ENCODE results near the gene KLK5. TPM values are rescaled to one million over a fixed set of nuclear protein-coding genes. Genes with fewer than 3 reads are reported as not detected.

Gene KLK5
- total RNA-seq, 1 experiment from 2014 or later, result 1.0 TPM

GRCh38 chr19:50978772-50979390 lies 26.0 kb upstream of the KLK5 start:
- ATAC-seq, result no peak

DNA sequence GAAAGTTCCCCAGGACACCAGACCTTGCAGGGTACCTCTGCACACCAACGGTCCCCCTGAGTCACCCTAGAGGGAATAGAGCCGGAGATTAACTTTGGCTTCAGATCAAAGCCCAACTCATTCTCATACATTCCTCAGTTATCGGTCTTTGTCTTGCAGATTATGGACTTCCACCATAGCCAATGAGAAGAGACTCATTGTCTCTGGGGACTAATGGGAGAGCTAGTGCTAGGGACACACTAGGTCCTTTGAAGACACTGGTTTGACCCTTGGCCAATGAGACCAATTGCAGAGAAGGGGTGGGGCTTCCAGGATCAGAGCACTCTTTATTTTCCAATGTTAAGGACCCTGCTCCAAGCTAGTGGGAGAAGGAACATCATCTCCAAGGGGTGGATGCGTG lies 24.8 kb upstream of the KLK5 start:
- POLR2A ChIA-PET, result no interaction called here
- no peak overlapping the region for H3K4me3 Mint-ChIP-seq
- no peak for DNase-seq (ENCODE audit: low spot score)
- CTCF ChIA-PET, result interaction anchor here (0.8 kb wide), 1 partner anchor 39 kb away, joined by 3 read pairs; no protein-coding TSS in a partner anchor
- ATAC-seq, result no peak
- H3K4me1 Mint-ChIP-seq, result peaks cover 43% of the 10 kb centered on the region
- peaks cover 21% of the 10 kb centered on the region for H3K27me3 Mint-ChIP-seq (ENCODE audit: low read depth)
- H3K36me3 Mint-ChIP-seq, result no peaks in the 10 kb centered on the region
- H3K27ac Mint-ChIP-seq, result no peak overlapping the region
- H3K9me3 Mint-ChIP-seq, result peaks cover 4% of the 10 kb centered on the region
- TF ChIP-seq RELA (CRISPR knock-in tag; IDR thresholded peaks at IDR 0.05; ENCODE audit: borderline replicate concordance) (no peak), TP53 (CRISPR knock-in tag; IDR thresholded peaks at IDR 0.05) (no peak), JUN (CRISPR knock-in tag; IDR thresholded peaks at IDR 0.05) (no peak), NR3C1 (CRISPR knock-in tag; conservative IDR thresholded peaks at IDR 0.05; ENCODE audit: low read depth) (no peak), NFATC4 (CRISPR knock-in tag; IDR thresholded peaks at IDR 0.05) (no peak), ELF4 (CRISPR knock-in tag; IDR thresholded peaks at IDR 0.05; ENCODE audit: low read depth) (no peak), CREM (CRISPR knock-in tag; IDR thresholded peaks at IDR 0.05) (no peak)
- TF ChIP-seq, protein P1, sequence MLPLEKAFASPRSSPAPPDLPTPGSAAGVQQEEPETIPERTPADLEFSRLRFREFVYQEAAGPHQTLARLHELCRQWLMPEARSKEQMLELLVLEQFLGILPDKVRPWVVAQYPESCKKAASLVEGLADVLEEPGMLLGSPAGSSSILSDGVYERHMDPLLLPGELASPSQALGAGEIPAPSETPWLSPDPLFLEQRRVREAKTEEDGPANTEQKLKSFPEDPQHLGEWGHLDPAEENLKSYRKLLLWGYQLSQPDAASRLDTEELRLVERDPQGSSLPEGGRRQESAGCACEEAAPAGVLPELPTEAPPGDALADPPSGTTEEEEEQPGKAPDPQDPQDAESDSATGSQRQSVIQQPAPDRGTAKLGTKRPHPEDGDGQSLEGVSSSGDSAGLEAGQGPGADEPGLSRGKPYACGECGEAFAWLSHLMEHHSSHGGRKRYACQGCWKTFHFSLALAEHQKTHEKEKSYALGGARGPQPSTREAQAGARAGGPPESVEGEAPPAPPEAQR (CRISPR knock-in tag; IDR thresholded peaks at IDR 0.05), result no peak
- TF ChIP-seq, protein P2, sequence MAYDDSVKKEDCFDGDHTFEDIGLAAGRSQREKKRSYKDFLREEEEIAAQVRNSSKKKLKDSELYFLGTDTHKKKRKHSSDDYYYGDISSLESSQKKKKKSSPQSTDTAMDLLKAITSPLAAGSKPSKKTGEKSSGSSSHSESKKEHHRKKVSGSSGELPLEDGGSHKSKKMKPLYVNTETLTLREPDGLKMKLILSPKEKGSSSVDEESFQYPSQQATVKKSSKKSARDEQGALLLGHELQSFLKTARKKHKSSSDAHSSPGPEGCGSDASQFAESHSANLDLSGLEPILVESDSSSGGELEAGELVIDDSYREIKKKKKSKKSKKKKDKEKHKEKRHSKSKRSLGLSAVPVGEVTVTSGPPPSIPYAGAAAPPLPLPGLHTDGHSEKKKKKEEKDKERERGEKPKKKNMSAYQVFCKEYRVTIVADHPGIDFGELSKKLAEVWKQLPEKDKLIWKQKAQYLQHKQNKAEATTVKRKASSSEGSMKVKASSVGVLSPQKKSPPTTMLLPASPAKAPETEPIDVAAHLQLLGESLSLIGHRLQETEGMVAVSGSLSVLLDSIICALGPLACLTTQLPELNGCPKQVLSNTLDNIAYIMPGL (CRISPR knock-in tag; IDR thresholded peaks at IDR 0.05), result no peak

More at GRCh38 chr19:50978772-50979390, 26.0 kb upstream of the KLK5 start:
- ChIA-PET POLR2A (interaction anchor here (0.7 kb wide), 1 partner anchor 74 kb away, joined by 4 read pairs; no protein-coding TSS in a partner anchor), CTCF (interaction anchor here (0.7 kb wide), 2 partner anchors 16 to 116 kb away, joined by 3 read pairs; no protein-coding TSS in a partner anchor)
- H3K27ac Mint-ChIP-seq, result no peak overlapping the region
- peaks cover 45% of the 10 kb centered on the region for H3K4me1 Mint-ChIP-seq
- H3K36me3 Mint-ChIP-seq, result no peaks in the 10 kb centered on the region
- no peak overlapping the region for H3K4me3 Mint-ChIP-seq
- H3K27me3 Mint-ChIP-seq (ENCODE audit: low read depth), result peaks cover 27% of the 10 kb centered on the region
- no peak for DNase-seq (ENCODE audit: low spot score)
- TF ChIP-seq NR3C1 (CRISPR knock-in tag; conservative IDR thresholded peaks at IDR 0.05; ENCODE audit: low read depth), result no peak
- no peak for TF ChIP-seq ESRRA (CRISPR knock-in tag; IDR thresholded peaks at IDR 0.05; ENCODE audit: borderline replicate concordance)
- no peak for TF ChIP-seq SP1 (CRISPR knock-in tag; conservative IDR thresholded peaks at IDR 0.05)
- no peak for TF ChIP-seq RELA (CRISPR knock-in tag; IDR thresholded peaks at IDR 0.05; ENCODE audit: borderline replicate concordance)
- TF ChIP-seq, protein P3, sequence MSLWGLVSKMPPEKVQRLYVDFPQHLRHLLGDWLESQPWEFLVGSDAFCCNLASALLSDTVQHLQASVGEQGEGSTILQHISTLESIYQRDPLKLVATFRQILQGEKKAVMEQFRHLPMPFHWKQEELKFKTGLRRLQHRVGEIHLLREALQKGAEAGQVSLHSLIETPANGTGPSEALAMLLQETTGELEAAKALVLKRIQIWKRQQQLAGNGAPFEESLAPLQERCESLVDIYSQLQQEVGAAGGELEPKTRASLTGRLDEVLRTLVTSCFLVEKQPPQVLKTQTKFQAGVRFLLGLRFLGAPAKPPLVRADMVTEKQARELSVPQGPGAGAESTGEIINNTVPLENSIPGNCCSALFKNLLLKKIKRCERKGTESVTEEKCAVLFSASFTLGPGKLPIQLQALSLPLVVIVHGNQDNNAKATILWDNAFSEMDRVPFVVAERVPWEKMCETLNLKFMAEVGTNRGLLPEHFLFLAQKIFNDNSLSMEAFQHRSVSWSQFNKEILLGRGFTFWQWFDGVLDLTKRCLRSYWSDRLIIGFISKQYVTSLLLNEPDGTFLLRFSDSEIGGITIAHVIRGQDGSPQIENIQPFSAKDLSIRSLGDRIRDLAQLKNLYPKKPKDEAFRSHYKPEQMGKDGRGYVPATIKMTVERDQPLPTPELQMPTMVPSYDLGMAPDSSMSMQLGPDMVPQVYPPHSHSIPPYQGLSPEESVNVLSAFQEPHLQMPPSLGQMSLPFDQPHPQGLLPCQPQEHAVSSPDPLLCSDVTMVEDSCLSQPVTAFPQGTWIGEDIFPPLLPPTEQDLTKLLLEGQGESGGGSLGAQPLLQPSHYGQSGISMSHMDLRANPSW (CRISPR knock-in tag; conservative IDR thresholded peaks at IDR 0.05; ENCODE audit: low read depth), result no peak
- TF ChIP-seq ZNF423 (CRISPR knock-in tag; IDR thresholded peaks at IDR 0.05), result no peak
- no peak for TF ChIP-seq ZNF138 (CRISPR knock-in tag; conservative IDR thresholded peaks at IDR 0.05)
- TF ChIP-seq FOXP1 (CRISPR knock-in tag; IDR thresholded peaks at IDR 0.05; ENCODE audit: borderline replicate concordance), result no peak
- no peak for TF ChIP-seq USF2 (CRISPR knock-in tag; IDR thresholded peaks at IDR 0.05)
- no peak for TF ChIP-seq ZNF232 (CRISPR knock-in tag; IDR thresholded peaks at IDR 0.05)
- TF ChIP-seq, protein P4, sequence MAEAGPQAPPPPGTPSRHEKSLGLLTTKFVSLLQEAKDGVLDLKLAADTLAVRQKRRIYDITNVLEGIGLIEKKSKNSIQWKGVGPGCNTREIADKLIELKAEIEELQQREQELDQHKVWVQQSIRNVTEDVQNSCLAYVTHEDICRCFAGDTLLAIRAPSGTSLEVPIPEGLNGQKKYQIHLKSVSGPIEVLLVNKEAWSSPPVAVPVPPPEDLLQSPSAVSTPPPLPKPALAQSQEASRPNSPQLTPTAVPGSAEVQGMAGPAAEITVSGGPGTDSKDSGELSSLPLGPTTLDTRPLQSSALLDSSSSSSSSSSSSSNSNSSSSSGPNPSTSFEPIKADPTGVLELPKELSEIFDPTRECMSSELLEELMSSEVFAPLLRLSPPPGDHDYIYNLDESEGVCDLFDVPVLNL (CRISPR knock-in tag; IDR thresholded peaks at IDR 0.05; ENCODE audit: borderline replicate concordance, low read depth), result no peak
- TF ChIP-seq ETV6 (CRISPR knock-in tag; IDR thresholded peaks at IDR 0.05), result no peak
- TF ChIP-seq ZNF121 (CRISPR knock-in tag; IDR thresholded peaks at IDR 0.05), result no peak
- H3K9me3 Mint-ChIP-seq, result peaks cover 4% of the 10 kb centered on the region
